Fibroblast of villous mesenchyme (primary cell): ENCODE measurements around the gene LHX2. TPM values are rescaled to one million over a fixed set of nuclear protein-coding genes. Genes with fewer than 3 reads are reported as not detected.

Experiments used
- DNase-seq: peaks from one replicate; pipeline ENCODE4 v3.0.0-alpha.2; 2010; ENCODE audit warnings: low read depth
- H3K4me3 ChIP-seq: 2 replicates; pipeline ENCODE4 v1.5.1; 2011; ENCODE audit warnings: low read depth, mild to moderate bottlenecking, low read length
- total RNA-seq: library from RNA; depleted of rRNA; stranded (reverse); fragments of >200 nt; gene quantifications from 2 replicates; pipeline ENCODE4 v1.2.3, GENCODE V29; 2012
- TF ChIP-seq, protein P1 (sequence below): IDR thresholded peaks from 2 replicates; pipeline ENCODE4 v1.5.1; 2012; ENCODE audit warnings: low read depth, mild to moderate bottlenecking, low read length; ENCODE audit not compliant: insufficient read depth

The LHX2 gene
- total RNA-seq, 1 donor: not detected

DNA sequence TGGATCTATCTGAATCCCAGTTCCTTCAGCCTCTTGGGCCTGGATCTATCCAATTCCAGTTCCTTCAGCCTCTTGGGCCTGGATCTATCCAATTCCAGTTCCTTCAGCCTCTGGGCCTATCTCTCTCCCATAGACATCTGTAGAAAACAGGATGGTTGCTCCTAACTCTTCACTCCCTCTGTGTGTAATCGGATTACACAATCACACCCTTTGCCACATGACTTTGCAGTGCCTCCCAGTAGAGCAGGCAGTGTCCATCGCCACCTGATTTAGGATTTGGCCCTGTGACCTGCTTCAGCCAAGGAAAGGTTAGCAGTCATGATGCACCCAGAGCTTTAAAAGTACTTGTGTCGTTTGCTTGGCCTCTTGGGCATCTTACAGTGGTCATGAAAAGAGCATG, 56.7 kb downstream of the LHX2 start:
- TF ChIP-seq, protein P1, sequence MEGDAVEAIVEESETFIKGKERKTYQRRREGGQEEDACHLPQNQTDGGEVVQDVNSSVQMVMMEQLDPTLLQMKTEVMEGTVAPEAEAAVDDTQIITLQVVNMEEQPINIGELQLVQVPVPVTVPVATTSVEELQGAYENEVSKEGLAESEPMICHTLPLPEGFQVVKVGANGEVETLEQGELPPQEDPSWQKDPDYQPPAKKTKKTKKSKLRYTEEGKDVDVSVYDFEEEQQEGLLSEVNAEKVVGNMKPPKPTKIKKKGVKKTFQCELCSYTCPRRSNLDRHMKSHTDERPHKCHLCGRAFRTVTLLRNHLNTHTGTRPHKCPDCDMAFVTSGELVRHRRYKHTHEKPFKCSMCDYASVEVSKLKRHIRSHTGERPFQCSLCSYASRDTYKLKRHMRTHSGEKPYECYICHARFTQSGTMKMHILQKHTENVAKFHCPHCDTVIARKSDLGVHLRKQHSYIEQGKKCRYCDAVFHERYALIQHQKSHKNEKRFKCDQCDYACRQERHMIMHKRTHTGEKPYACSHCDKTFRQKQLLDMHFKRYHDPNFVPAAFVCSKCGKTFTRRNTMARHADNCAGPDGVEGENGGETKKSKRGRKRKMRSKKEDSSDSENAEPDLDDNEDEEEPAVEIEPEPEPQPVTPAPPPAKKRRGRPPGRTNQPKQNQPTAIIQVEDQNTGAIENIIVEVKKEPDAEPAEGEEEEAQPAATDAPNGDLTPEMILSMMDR: no peak
- DNase-seq: no peak
- no peak overlapping the region for H3K4me3 ChIP-seq

DNA sequence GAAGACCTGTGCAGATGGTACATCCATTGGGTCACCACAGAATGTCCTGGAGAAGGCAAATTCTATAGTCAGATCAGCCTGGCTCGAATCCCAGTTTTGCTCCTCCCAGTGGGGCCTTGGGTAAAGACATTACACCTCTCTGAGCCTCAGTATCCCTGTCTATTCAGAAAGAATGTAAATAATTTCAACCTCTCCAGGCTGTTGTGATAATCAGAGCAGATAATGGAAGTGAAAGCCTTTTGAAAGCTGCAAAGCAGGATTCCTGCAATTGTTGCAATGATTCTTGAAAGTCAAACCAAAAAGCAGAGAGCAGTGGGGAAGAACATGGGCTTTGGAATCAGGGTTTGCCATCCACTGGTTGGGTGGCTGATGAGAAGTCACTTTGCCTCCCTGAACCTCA, 63.2 kb downstream of the LHX2 start:
- no peak for DNase-seq
- TF ChIP-seq, protein P1: no peak
- H3K4me3 ChIP-seq: no peak overlapping the region

DNA sequence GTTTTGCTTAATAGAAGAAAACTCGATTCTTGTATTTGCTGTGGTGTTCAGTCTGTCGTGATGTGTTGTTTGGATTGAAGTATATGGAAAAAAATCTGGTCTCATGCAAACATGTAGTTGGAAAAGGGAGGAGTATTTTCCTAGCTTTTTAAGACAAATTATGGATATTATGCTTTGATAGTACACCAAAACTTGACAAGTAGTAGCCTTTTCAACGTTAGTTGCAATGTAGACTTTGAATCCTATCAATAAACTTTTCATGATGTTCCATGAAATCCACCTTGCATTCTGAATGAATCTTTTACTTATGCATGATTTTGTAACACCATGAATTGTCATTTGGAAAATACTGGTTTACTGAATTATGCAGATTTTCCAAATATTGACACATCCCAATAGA, 64.2 kb downstream of the LHX2 start:
- TF ChIP-seq, protein P1: no peak
- no peak overlapping the region for H3K4me3 ChIP-seq
- no peak for DNase-seq

DNA sequence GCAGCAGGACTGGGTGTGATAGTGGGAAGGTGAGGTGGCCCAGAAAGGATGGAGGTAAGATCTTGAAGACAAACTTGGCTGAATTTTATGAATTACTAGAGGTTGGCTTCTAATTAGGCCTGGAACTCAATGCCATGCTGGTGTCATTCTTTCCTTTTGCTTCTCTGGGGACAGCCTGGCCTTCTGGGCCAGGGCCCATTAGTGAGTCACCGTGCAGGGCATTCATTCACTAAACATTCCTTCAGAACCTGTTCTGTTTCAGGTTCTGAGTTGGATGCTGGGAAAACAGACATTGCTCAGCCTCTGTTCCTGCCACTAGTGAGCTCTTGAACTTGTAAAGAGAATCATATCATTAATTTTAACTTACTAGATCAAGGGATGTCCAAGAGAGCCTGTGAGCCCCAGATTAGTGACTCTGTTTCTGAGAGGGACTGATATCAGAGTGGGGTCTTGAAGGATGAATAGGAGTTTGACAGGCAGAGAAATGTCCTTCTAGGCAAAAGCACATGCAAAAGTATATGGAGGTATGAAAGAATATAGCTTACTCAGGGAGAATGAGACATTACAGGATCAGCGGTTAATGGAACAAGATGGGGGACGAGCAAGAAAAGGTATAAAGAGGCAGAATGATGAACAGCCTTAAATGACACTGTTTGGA, 66.5 kb downstream of the LHX2 start:
- DNase-seq: no peak

DNA sequence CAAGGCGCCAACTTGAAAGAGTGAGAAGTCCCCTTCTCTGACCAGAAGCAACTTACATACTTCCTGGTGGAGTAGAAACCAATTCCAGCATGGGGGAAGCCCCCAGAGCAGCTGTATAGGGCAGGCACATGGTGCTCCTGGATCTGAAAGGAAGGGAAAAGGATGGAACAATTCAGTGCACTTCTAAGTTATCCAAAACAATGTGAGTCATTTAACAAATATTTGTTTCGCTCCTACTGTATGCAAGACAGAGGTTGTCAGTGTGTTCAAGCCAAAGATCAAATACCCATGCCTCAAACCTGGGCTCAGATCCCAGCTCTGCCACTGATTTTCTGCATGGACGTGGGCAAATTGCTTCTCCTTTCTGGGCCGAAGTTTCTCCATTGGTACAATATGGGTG, 67.1 kb downstream of the LHX2 start:
- TF ChIP-seq, protein P1: no peak
- H3K4me3 ChIP-seq: no peak overlapping the region
- DNase-seq: peak; percentile 59

More for the DNA sequence above, 66.5 kb downstream of the LHX2 start:
- H3K4me3 ChIP-seq: no peak overlapping the region
- TF ChIP-seq, protein P1: no peak

DNA sequence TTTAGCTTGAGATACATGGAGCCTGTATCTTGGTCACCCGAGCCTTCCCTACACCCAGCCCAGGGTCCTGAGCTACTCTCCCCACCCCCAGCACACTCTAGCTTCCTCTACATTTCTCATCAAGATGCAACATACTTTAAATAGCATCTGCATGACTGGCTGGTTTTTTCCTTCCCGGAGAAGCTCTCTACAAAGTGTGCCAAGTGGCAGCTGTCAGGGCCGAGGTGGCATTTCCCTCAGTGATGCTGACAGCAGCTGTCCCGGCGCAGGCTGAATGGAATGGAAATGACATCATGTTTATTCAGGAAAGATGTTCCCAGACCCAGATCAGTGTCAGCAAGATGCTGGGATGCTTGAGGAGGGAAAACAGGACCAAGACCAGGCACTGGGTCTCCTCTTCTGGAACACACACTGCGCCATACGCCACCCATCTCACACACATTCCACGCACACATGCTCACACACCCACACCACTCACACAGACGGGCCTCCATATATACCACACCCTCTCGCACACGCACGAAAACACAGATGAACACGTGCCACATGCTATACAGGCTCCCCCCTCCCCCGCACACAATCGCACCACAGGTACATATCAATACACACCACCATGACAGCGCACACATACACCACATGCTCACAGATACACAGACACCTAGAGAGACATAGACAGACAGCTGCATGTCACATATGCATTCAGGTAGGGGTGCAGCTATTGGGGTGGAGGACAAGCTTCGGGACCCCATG, 67.8 kb downstream of the LHX2 start:
- DNase-seq: peak; percentile 36
- no peak overlapping the region for H3K4me3 ChIP-seq
- TF ChIP-seq, protein P1: no peak
